ENCODE measurements around the gene MYRIP.

GRCh38 chr3:39783680-39784079, 25.7 kb upstream of the MYRIP start:
- no peak for TF ChIP-seq CTCF (IDR thresholded peaks at IDR 0.05)
- TF ChIP-seq POLR2A (IDR thresholded peaks at IDR 0.05): no peak
- TF ChIP-seq POLR2AphosphoS5 (IDR thresholded peaks at IDR 0.05): no peak
